Effector memory CD4-positive, alpha-beta T cell (primary cell): ENCODE measurements around the gene MFSD12.
"Not testable (repeated sequence)": the region's sequence is repeated elsewhere in the genome, so short reads cannot be mapped to it uniquely, and the experiment has no call there.

ENCODE experiments used
- DNase-seq, 3 donors: peaks; one replicate each; pipeline ENCODE4 v3.0.0-alpha.2; 2020
- H3K27ac ChIP-seq: 2 replicates; pipeline ENCODE4 v1.7.0; 2013; ENCODE audit warnings: mild to moderate bottlenecking, low read length, moderate library complexity; ENCODE audit not compliant: insufficient read depth, poor library complexity, severe bottlenecking
- H3K27me3 ChIP-seq: replicated peaks from 2 replicates; pipeline ENCODE4 v1.7.0; 2013; ENCODE audit warnings: mild to moderate bottlenecking, low read length; ENCODE audit not compliant: insufficient read depth, control insufficient read depth, poor library complexity, severe bottlenecking
- H3K36me3 ChIP-seq: 2 replicates; pipeline ENCODE4 v1.7.0; 2013; ENCODE audit warnings: mild to moderate bottlenecking, low read length, moderate library complexity; ENCODE audit not compliant: control insufficient read depth, insufficient read depth
- H3K4me1 ChIP-seq: 2 replicates; pipeline ENCODE4 v1.7.0; 2013; ENCODE audit warnings: low read length, mild to moderate bottlenecking; ENCODE audit not compliant: control insufficient read depth, insufficient read depth, poor library complexity, severe bottlenecking
- H3K4me3 ChIP-seq: 2 replicates; pipeline ENCODE4 v1.7.0; 2013; ENCODE audit warnings: low read length, low read depth, mild to moderate bottlenecking; ENCODE audit not compliant: insufficient read depth, poor library complexity, severe bottlenecking
- H3K9me3 ChIP-seq: 2 replicates; pipeline ENCODE4 v1.7.0; 2013; ENCODE audit warnings: mild to moderate bottlenecking, low read length, moderate library complexity; ENCODE audit not compliant: control insufficient read depth

The MFSD12 gene

DNA sequence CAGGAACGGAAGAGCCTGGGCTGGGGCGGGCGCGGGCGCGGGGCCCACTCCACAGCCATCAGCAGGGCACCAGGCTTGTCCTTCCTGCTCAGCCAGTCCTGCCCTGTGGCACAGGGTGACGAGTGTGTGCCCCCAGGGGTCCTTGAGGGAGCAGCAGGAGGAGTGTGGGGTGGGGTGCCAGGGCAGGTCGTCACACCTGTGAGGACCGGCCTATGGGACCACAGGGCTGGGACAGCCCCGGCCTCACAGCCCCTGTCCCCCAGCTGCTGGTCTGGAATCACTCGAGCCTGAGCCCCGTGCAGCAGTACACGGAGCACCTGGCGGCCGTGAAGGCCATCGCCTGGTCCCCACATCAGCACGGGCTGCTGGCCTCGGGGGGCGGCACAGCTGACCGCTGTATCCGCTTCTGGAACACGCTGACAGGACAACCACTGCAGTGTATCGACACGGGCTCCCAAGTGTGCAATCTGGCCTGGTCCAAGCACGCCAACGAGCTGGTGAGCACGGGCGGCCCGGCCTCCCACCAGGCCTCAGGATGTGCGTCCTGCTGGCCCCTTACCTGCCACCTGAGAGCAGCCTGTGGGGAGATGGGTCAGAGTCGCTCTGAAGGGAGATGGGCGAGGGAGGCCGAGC lies 25.1 kb downstream of the MFSD12 start:
- H3K27me3 ChIP-seq = no peaks in the 10 kb centered on the region
- H3K9me3 ChIP-seq = no peaks in the 10 kb centered on the region
- peaks cover 63% of the 10 kb centered on the region for H3K36me3 ChIP-seq
- no peak overlapping the region for H3K27ac ChIP-seq
- H3K4me1 ChIP-seq = no peaks in the 10 kb centered on the region
- no peak for DNase-seq
- H3K4me3 ChIP-seq = no peak overlapping the region

DNA sequence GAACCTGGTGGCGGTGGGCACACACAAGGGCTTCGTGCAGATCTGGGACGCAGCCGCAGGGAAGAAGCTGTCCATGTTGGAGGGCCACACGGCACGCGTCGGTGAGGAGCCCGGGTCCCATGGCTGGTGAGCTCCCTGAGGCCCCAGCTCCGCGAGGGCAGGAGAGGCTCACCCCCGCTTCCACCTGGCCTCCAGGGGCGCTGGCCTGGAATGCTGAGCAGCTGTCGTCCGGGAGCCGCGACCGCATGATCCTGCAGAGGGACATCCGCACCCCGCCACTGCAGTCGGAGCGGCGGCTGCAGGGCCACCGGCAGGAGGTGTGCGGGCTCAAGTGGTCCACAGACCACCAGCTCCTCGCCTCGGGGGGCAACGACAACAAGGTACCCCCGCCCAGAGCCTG lies 25.7 kb downstream of the MFSD12 start:
- H3K9me3 ChIP-seq = no peaks in the 10 kb centered on the region
- H3K36me3 ChIP-seq = peaks cover 69% of the 10 kb centered on the region
- no peak overlapping the region for H3K4me3 ChIP-seq
- no peak for DNase-seq
- no peaks in the 10 kb centered on the region for H3K4me1 ChIP-seq
- H3K27ac ChIP-seq = no peak overlapping the region
- H3K27me3 ChIP-seq = no peaks in the 10 kb centered on the region

DNA sequence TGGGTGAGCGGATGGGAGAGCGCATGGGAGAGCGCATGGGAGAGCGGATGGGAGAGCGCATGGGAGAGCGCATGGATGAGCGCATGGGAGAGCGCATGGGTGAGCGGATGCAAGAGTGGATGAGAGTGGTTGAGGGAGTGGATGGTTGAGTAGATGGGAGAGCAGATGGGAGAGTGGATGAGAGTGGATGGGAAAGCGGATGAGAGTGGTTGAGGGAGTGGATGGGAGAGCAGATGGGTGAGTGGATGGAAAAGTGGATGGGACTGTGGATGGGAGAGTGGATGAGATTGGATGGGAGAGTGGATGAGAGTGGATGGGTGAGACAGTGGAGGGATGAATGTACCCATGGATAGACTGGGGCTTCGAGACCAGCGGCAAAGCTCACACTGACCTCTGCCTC lies 27.0 kb downstream of the MFSD12 start:
- peaks cover 73% of the 10 kb centered on the region for H3K36me3 ChIP-seq
- no peaks in the 10 kb centered on the region for H3K27me3 ChIP-seq
- DNase-seq = no peak
- H3K27ac ChIP-seq = no peak overlapping the region
- H3K4me3 ChIP-seq = no peak overlapping the region
- H3K9me3 ChIP-seq = no peaks in the 10 kb centered on the region
- no peaks in the 10 kb centered on the region for H3K4me1 ChIP-seq

DNA sequence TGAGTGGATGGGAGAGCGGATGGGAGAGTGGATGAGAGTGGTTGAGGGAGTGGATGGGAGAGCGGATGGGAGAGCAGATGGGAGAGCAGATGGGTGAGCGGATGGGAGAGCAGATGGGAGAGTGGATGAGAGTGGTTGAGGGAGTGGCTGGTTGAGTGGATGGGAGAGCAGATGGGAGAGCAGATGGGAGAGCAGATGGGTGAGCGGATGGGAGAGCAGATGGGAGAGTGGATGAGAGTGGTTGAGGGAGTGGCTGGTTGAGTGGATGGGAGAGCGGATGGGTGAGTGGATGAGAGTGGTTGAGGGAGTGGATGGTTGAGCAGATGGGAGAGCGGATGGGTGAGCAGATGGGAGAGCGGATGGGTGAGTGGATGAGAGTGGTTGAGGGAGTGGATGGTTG lies 28.1 kb downstream of the MFSD12 start:
- DNase-seq, H3K4me3 ChIP-seq, H3K4me1 ChIP-seq, H3K27ac ChIP-seq, H3K27me3 ChIP-seq, H3K9me3 ChIP-seq: not testable (repeated sequence)
- peaks cover 71% of the 10 kb centered on the region for H3K36me3 ChIP-seq

DNA sequence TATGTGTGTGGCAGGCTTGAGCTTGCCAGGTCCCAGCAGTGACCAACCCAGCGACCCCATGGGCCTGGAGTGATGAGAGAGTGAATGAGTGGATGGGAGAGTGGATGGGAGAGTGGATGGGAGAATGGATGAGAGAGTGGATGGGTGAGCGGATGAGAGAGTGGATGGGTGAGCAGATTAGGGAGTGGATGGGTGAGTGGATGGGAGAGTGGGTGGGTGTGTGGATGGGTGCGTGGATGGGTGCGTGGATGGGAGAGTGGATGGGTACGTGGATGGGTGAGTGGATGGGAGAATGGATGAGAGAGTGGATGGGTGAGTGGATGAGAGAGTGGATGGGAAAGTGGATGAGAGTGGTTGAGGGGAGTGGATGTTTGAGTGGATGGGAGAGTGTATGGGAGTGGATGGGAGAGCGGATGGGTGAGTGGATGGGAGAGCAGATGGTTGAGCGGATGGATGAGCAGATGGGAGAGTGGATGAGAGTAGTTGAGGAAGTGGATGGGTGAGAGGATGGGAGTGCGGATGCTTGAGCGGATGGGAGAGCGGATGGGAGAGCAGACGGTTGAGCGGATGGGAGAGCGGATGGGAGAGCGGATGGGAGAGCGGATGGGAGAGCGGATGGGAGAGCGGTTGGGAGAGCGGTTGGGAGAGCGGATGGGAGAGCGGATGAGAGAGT lies 28.7 kb downstream of the MFSD12 start:
- no peak overlapping the region for H3K4me3 ChIP-seq
- no peaks in the 10 kb centered on the region for H3K4me1 ChIP-seq
- H3K9me3 ChIP-seq = no peaks in the 10 kb centered on the region
- no peak for DNase-seq
- H3K36me3 ChIP-seq = peaks cover 69% of the 10 kb centered on the region
- H3K27ac ChIP-seq = no peak overlapping the region
- no peaks in the 10 kb centered on the region for H3K27me3 ChIP-seq

DNA sequence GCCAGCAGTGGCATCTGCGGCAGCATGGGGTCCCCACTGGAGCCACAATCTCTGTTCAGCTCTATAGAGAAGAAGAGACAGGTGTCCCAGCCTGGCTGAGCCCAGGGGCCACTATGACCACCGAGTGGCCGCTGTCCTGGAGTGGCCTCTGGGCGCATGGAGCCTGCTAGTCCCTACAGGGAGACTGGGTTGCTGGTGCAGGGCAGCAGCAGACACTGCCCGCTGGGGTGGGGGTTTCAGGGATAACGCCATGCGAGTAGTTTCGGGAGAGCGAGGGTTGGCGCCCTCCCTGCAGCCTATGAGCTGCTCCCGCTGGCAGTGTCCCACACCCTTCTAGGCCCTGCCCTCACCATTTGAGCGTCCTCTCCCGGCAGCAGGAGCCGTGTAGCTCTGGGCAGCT lies 29.3 kb downstream of the MFSD12 start:
- H3K9me3 ChIP-seq = no peaks in the 10 kb centered on the region
- H3K4me1 ChIP-seq = no peaks in the 10 kb centered on the region
- H3K27me3 ChIP-seq = no peaks in the 10 kb centered on the region
- H3K36me3 ChIP-seq = peaks cover 69% of the 10 kb centered on the region
- DNase-seq = no peak
- no peak overlapping the region for H3K27ac ChIP-seq
- H3K4me3 ChIP-seq = no peak overlapping the region

DNA sequence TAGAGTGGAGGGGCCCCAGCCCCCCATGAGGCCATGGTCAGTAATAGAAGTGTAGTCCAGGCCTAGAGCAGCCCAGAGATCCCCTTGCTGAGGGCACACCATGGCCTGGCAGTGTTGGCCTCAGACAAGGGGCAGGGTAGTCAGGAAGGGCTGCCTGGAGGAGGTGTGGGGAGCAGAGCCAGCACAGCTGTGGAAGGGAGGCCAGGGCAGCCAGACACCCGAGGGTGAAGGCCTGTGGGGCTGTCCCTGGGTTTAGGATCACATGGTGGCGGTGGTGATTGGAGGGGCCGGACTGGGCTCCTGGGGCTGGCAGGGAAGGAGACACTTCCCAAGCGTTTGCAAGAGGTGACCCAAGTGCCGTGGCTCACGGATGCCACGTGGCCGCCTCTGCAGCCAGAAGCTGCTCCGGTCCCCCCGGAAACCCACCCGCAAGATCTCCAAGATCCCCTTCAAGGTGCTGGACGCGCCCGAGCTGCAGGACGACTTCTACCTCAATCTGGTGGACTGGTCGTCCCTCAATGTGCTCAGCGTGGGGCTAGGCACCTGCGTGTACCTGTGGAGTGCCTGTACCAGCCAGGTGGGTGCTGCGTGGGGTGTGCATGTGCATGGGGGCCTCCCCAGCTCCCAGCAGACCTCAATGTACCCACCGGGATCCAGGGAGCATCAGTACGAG lies 30.0 kb downstream of the MFSD12 start:
- Histone ChIP-seq H3K4me1 (no peaks in the 10 kb centered on the region), H3K4me3 (no peak overlapping the region), H3K27ac (no peak overlapping the region), H3K27me3 (no peaks in the 10 kb centered on the region), H3K36me3 (peaks cover 69% of the 10 kb centered on the region), H3K9me3 (no peaks in the 10 kb centered on the region)
- DNase-seq = no peak

DNA sequence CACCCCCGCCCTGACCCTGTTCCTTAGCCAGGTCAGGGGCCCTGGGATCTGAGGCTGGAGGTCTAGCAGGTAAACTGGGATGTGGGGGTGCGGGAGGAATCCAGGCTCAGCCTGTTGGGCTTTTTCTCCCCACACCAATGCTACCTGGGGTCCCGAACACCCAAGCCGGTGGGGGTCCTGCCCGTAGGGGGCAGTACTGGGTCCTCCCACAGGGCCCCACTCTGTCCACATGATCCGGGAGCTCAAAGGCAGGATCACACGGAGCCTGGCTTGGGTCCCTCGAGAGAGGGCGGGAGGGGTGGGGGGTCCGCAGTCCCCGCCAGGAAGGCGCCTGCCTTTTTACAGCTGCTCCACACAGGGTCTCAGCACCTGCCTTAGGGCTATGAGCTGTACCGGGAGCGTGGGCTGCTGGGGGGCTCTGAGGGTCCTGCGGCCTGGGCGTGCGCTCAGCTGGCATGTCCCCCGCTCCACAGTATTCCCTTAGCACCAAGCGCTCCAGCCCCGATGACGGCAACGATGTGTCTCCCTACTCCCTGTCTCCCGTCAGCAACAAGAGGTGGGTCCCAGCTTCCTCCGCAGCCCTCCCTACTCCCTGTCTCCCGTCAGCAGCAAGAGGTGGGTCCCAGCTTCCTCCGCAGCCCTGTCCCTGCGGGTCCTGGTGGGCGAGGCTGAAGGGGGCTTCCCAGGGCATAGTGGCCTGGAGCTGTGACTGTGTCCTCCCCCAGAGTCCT lies 30.7 kb downstream of the MFSD12 start:
- Histone ChIP-seq H3K4me3 (no peak overlapping the region), H3K27ac (no peak overlapping the region), H3K27me3 (no peaks in the 10 kb centered on the region), H3K9me3 (no peaks in the 10 kb centered on the region), H3K4me1 (no peaks in the 10 kb centered on the region), H3K36me3 (peaks cover 62% of the 10 kb centered on the region)
- no peak for DNase-seq

DNA sequence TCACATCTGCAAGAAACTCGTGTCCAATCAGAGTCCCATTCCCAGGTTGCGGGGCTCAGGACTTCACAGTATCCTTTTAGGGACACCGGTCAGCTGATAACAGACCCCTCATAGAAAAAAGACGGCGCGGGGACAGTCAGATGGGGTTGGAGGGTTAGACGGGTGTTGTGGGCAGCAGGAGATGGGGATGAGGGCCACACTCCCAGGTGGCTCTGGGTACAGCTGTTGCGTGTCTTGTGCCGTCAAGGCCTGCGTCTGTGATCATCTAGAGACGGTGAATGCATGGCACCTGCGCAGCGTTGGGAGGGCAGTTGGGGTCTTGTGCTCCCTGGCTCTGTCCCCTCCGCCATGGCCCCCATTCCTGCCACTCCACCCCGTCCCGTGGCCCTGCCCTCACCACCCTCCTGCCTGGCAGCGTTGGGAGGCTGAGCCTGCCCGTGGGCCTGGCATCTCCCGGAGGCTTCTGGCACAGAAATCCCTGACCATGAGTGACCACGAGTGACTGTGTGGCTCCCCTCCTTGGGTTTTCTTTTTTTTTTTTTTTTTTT lies 32.4 kb downstream of the MFSD12 start:
- no peaks in the 10 kb centered on the region for H3K9me3 ChIP-seq
- peaks cover 56% of the 10 kb centered on the region for H3K36me3 ChIP-seq
- no peaks in the 10 kb centered on the region for H3K4me1 ChIP-seq
- no peaks in the 10 kb centered on the region for H3K27me3 ChIP-seq
- DNase-seq = no peak
- H3K4me3 ChIP-seq = no peak overlapping the region
- H3K27ac ChIP-seq = no peak overlapping the region
